T1000 (cell line): ENCODE data around the gene COQ2.
"Not testable (repeated sequence)": the region's sequence is repeated elsewhere in the genome, so short reads cannot be mapped to it uniquely, and the experiment has no call there.

ENCODE experiments used
- DNase-seq: peaks from one replicate; lab custom pipeline; 2025; ENCODE audit warnings: mixed read lengths; lab: John Stamatoyannopoulos, UW

Gene COQ2

DNA sequence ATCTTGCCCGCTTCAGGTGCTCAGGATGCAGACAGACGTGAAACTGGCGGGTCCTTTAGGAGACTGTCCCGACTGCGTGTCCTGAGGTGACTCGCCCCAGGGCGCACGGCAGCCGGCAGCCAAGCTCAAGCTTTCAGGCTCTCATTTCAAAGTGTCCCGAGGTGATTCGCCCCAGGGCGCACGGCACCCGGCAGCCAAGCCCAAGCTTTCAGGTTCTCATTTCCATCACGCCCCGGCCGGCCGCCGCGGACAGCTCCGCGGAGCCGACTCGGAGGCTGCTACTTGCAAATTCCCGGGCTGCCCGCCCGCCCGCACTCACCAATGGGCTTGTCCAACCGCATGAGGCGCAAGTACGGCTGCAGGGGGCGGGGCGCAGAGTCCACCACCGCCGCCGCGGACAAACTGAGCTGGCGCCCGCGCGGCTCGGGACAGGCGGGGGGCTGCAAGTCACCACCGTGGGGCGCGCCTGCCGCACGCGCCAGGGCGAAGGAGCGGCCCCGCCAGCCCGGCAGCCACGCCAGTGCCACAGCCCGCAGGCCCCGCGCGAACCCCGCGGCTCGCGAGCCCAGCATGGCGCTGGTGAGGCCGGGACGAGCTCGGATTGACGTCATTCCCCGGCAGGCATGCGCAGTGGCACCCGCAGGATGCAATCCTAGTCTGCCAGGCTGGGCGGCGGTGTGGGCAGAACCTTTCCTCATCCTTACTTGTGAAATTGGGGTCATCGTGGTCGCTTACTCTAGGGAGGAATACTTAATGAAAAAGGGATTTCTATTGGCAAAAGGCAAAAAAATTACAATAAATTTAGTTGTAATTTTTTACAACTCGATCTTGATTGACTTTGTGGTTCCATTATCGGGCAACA, at the start of gene COQ2:
Gene COQ2 (minus strand): TSS at position 606 of the 862 bp plus-strand sequence. CDS start 34 bp downstream, at position 572.
- DNase-seq: peak; percentile 95

DNA sequence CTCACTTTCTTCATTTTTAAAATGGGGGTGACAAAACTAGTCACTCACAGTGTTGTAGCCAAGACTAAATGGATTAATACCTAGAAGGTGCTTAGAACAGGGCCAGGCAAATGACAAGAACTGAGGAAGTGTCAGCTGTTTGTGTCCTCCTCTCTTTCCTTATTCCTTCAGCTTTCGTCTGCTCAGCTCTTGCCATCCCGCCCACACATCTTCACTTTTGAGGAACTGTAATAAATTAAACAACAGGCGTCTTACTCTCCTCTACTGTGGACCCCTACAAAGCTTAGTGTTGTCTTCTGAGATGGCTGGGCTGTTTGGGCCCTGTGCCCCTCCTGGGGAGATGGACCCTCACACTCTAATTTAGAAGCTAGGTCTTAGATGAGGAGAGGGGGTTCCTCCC, 47.4 kb upstream of the COQ2 start:
- DNase-seq: no peak

GRCh38 chr4:83329521-83330110, 45.0 kb upstream of the COQ2 start:
- no peak for DNase-seq

GRCh38 chr4:83328521-83329187, 44.1 kb upstream of the COQ2 start:
- no peak for DNase-seq

GRCh38 chr4:83326546-83326945, 41.9 kb upstream of the COQ2 start:
- no peak for DNase-seq

DNA sequence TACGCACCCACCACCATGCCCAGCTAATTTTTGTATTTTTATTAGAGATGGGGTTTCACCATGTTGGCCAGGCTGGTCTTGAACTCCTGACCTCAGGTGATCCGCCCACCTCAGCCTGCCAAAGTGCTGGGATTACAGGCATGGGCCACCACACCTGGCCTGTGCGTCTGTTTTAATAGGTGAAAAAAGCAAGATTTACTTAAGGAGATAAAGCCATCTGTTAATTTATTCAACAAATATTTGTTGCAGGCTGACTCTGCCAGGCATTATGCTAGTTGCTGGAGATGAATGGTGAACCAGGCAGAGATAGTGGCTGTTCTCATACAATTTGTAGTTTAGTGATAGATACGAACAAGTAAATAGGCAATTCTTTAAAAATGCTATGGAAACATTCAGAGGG, 40.7 kb upstream of the COQ2 start:
- not testable (repeated sequence) for DNase-seq

- no peak for DNase-seq
Measured at GRCh38 chr4:83323136-83323535, 38.5 kb upstream of the COQ2 start.

GRCh38 chr4:83320548-83320947, 36.0 kb upstream of the COQ2 start:
- peak; percentile 5 for DNase-seq

DNA sequence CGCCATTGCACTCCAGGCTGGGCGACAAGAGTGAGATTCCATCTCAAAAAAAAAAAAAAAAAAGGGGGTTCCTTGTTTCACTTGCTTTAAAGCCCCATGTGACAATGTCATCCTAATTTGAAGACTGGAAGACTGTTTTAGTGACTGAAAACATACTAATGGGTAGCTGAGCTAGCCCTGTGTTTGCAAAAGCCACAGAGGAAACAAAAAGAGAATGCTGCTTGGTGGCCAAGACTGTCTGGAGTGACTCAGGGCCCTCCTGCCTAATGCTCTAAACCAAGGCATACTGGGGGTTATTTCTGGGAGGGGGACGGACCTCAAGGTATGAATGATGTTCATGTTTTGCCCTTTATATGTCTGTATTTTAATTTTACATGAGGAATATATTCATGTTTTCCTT, 34.1 kb upstream of the COQ2 start:
- no peak for DNase-seq

DNA sequence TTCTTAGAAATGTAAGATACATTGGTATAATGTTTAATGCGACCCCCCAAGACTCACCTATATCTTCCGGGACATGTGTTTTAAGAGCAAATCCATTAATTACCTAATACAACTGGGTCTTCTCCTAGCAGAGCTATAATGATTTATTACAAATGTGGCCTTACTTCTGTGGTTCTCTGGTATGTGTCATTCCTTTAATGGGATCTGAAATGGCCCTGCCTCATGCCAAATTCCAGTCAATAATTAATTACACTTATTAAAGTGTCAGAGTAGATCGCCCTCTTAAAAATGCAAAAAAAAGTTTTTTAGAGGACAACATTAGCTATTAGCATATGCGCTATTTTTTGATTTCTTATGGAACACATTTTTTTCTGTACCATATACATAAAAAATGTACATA, 33.1 kb upstream of the COQ2 start:
- DNase-seq: no peak

- no peak for DNase-seq
Measured at GRCh38 chr4:83316459-83317165, 32.0 kb upstream of the COQ2 start.

- no peak for DNase-seq
Measured at GRCh38 chr4:83315341-83315870, 30.8 kb upstream of the COQ2 start.

DNA sequence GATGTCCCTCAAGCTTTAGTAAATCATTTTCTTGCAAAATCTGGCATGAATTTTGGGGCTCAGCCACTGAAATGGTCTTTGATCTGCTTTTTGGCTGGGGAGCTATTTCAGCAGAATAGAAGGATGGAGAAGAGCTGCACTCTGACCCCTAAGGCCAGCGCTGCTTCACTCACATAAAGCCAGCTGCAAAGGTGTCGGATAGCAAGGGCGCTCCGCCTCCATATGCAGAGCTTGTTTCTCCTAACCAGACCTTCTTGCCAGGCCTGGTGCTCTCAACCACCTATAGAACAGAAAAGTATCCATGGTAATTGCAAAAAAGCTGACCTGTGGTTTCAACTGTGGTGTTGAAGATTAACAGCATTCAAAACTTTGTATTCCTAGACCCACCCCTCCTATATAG, 24.1 kb upstream of the COQ2 start:
- DNase-seq: no peak

- DNase-seq: no peak
Measured at GRCh38 chr4:83307920-83308319, 23.3 kb upstream of the COQ2 start.

- no peak for DNase-seq
Measured at GRCh38 chr4:83305187-83305586, 20.6 kb upstream of the COQ2 start.

DNA sequence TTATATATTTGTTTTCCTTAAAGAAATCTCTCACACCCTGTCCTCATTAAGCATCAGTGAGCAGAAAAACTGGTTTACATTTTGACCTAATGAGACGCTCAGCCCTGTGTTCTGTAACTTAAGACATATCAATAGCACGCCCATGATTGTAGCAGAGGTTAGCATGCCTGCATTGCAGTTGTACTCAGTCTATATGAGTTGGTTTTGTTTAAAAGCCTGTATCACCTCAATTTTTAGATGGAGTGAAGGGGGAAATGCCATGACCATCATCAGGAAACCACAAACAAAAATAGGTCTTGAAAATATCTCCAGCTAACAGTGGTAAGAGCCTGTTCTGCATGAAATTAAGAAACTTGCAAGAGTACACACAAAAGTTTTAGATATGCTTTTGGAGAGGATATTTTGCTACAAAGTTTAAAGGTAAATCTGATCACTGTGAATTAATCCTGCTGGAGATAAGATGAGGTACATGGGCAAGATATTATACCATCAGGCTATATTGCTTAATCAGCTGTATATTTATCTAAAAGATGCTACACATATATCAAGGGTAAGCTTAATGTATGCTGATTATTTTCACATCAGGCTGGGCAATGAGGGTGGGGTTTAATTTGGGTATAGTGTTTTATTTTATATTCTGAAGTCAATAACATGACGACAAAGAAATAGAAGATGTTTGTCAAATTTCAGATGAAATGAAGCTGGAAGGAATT, 13.1 kb upstream of the COQ2 start:
- DNase-seq: no peak

- DNase-seq: no peak
Measured at GRCh38 chr4:83293305-83294046, 8.9 kb upstream of the COQ2 start.

DNA sequence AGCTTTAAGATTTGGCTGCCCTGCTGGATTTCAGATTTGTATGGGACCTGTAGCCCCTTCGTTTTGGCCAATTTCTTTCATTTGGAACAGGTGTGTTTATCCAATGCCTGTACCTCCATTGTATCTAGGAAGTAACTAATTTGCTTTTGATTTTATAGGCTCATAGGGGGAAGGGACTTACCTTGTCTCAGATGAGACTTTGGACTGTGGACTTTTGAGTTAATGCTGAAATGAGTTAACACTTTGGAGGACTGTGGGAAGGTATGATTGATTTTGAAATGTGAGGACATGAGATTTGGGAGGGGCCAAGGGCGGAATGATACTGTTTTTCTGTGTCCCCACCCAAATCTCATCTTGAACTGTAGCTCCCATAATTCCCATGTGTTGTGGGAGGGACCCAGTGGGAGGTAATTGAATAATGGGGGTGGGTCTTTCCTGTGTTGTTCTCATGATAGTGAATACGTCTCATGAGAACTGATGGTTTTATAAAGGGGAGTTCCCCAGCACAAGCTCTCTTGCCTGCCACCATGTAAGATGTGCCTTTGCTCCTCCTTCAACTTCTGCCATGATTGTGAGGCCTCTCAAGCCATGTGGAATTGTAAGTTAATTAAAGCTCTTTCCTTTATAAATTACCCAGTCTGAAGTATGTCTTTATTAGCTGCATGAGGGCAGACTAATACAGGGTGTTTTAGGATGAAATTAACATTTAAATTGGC, 5.6 kb upstream of the COQ2 start:
- DNase-seq: not testable (repeated sequence)

GRCh38 chr4:83288381-83288780, 3.8 kb upstream of the COQ2 start:
- not testable (repeated sequence) for DNase-seq

DNA sequence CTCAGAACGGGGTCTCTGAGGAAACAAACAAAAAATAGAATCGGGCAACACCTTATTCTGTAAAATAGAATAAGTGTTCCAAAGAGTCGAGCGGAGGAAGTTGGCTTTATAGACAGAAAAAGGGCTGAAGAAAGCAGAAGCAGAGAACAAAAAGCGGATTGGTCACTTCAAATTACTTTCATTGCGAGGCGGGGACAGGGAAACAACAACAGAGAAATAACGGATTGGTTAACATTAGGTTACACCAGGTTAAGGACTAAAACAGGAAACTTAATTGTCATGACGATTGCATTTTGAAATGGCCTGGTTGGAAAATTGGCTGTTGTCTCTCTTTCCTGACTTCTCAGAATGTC, 433 bp upstream of the COQ2 start:
- DNase-seq: peak; percentile 29
